Activated naive CD8-positive, alpha-beta T cell (primary cell): ENCODE measurements around the gene SACM1L.

ENCODE experiments used
- H3K27ac Mint-ChIP-seq: one replicate; pipeline ENCODE4 v1.8.0; 2021; ENCODE audit warnings: mixed read lengths
- H3K27me3 Mint-ChIP-seq: one replicate; pipeline ENCODE4 v1.8.0; 2021; ENCODE audit warnings: mixed read lengths
- H3K36me3 Mint-ChIP-seq: one replicate; pipeline ENCODE4 v1.8.0; 2021; ENCODE audit warnings: mixed read lengths
- H3K4me1 Mint-ChIP-seq: one replicate; pipeline ENCODE4 v1.8.0; 2021; ENCODE audit warnings: low read depth, mixed read lengths
- H3K4me3 Mint-ChIP-seq: one replicate; pipeline ENCODE4 v1.8.0; 2021; ENCODE audit warnings: mild to moderate bottlenecking, mixed read lengths
- H3K9me3 Mint-ChIP-seq: one replicate; pipeline ENCODE4 v1.8.0; 2021; ENCODE audit warnings: low read depth, mixed read lengths

Gene SACM1L

GRCh38 chr3:45785605-45786150 lies 96.5 kb downstream of the SACM1L start:
- peaks cover 2% of the 10 kb centered on the region for H3K36me3 Mint-ChIP-seq
- no peak overlapping the region for H3K27ac Mint-ChIP-seq
- H3K9me3 Mint-ChIP-seq = peaks cover 22% of the 10 kb centered on the region
- H3K27me3 Mint-ChIP-seq = no peaks in the 10 kb centered on the region
- H3K4me1 Mint-ChIP-seq = no peaks in the 10 kb centered on the region
- no peak overlapping the region for H3K4me3 Mint-ChIP-seq

DNA sequence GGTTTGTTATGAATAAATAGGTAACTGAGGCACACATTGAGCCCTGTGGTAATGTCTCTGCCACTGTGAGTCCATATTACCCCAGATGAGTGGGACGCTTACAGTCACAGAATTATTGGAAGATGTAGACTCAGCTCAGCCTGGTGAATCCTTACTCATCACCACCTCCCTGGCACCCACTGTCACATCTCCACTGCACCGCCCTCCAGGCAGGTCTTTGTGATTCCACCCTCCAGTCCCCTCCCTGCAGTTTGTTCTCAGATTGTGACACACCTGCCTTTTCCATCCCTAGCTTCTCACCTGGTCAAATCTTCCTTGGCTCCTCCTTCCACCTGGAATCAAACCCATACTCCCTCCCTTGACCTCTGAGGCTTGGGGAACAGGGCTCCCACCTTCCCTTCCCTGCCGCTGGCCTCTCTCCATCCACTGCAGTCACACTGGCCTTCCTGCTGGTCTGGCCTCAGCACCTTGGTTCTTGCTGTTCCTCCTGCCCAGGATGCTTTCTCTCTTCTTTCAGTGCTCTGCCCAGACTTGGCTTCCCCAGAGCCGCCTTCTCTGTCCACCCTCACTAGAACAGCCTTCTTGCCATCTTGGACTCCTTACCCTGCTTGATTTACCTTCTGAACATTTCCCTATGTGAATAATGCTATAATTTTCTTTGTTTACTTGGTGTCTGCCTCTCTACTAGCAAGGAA lies 97.8 kb downstream of the SACM1L start:
- Mint-ChIP-seq H3K4me3 (no peak overlapping the region), H3K9me3 (peaks cover 22% of the 10 kb centered on the region), H3K27ac (no peak overlapping the region), H3K27me3 (no peaks in the 10 kb centered on the region), H3K4me1 (no peaks in the 10 kb centered on the region), H3K36me3 (peaks cover 2% of the 10 kb centered on the region)

DNA sequence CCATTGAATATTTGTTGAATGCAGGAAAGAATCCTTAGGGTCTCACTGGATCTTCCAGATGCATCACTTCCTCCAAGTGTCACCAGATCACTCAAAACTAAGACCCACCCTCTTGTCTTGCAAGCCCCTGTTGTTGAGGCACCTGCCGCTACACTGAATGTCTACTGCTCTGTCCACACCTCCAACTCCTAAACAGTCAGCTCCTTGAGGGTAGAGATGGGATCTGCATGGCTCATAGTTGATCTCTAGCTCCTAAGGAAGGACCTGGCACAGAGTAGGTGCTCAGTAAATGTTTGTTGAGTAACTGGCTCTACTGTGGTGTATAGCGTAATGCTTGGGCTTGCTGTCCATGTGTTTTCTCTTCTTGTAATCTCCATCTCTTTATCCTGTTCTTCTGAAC lies 98.4 kb downstream of the SACM1L start:
- Mint-ChIP-seq H3K4me1 (no peaks in the 10 kb centered on the region), H3K9me3 (peaks cover 22% of the 10 kb centered on the region), H3K27me3 (no peaks in the 10 kb centered on the region)

DNA sequence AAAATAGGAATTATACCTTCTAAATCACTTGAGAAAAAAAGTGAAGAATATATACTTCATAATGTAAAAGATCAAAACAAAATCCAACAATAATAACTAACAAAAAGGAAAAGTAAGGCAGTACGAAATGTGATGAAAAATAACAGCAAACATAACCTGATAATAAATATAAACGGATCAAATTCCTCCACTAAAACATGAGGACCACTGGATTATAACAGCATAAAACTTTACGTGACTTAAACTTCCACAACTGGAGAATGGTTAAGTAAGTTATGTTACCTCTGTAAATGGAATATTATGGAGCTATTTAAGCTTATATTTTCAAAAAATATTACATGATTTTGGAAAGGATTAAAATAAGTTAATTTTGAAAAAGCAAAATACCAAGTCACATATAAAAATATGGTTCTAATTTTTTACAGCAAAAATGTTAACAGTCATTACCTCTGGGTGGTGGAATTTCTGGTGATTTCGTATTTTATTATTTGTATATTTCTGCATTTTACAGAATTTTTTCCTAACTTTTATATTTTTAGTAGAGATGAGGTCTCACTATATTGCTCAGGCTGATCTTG lies 100.1 kb downstream of the SACM1L start:
- H3K27me3 Mint-ChIP-seq = peaks cover 6% of the 10 kb centered on the region
- H3K9me3 Mint-ChIP-seq = peaks cover 16% of the 10 kb centered on the region
- peaks cover 1% of the 10 kb centered on the region for H3K36me3 Mint-ChIP-seq
- no peak overlapping the region for H3K27ac Mint-ChIP-seq
- H3K4me1 Mint-ChIP-seq = no peaks in the 10 kb centered on the region
- H3K4me3 Mint-ChIP-seq = no peak overlapping the region

More for the DNA sequence above, 98.4 kb downstream of the SACM1L start:
- H3K4me3 Mint-ChIP-seq = no peak overlapping the region
- peaks cover 2% of the 10 kb centered on the region for H3K36me3 Mint-ChIP-seq
- no peak overlapping the region for H3K27ac Mint-ChIP-seq

- Mint-ChIP-seq H3K36me3 (no peaks in the 10 kb centered on the region), H3K4me3 (no peak overlapping the region)
Measured at GRCh38 chr3:45790596-45790995, 101.4 kb downstream of the SACM1L start.

DNA sequence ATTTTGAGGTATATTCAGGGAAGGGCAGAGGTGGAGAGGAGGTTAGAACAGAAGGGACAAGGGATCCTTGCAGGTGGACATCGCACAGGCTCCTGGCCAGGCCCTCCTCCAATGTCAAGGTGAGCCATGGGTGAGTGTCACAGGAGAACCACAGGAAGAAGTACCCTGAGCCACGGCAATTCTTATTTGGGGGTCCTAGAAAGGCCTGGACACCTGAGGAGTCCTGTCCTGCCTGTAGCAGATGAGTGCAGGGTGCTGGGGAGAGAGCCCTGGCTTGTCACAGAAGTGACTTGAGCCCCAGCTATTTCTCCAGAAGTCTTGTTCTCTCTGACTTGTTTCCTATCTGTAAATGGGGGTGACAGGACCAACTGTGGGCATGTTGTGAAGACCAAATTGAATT lies 102.8 kb downstream of the SACM1L start:
- peaks cover 8% of the 10 kb centered on the region for H3K4me1 Mint-ChIP-seq
- no peak overlapping the region for H3K27ac Mint-ChIP-seq
- H3K27me3 Mint-ChIP-seq = peaks cover 25% of the 10 kb centered on the region
- peaks cover 9% of the 10 kb centered on the region for H3K9me3 Mint-ChIP-seq
- no peaks in the 10 kb centered on the region for H3K36me3 Mint-ChIP-seq
- no peak overlapping the region for H3K4me3 Mint-ChIP-seq

More at GRCh38 chr3:45790596-45790995, 101.4 kb downstream of the SACM1L start:
- Mint-ChIP-seq H3K27me3 (peaks cover 18% of the 10 kb centered on the region), H3K9me3 (peaks cover 9% of the 10 kb centered on the region), H3K27ac (no peak overlapping the region), H3K4me1 (peaks cover 3% of the 10 kb centered on the region)

GRCh38 chr3:45792516-45793172 lies 103.4 kb downstream of the SACM1L start:
- Mint-ChIP-seq H3K27me3 (peaks cover 29% of the 10 kb centered on the region), H3K4me1 (peaks cover 11% of the 10 kb centered on the region), H3K36me3 (no peaks in the 10 kb centered on the region), H3K9me3 (peaks cover 9% of the 10 kb centered on the region), H3K4me3 (no peak overlapping the region), H3K27ac (no peak overlapping the region)

GRCh38 chr3:45793482-45794176 lies 104.4 kb downstream of the SACM1L start:
- Mint-ChIP-seq H3K9me3 (peaks cover 9% of the 10 kb centered on the region), H3K27me3 (peaks cover 33% of the 10 kb centered on the region), H3K4me3 (no peak overlapping the region), H3K4me1 (peaks cover 11% of the 10 kb centered on the region), H3K36me3 (no peaks in the 10 kb centered on the region), H3K27ac (no peak overlapping the region)

DNA sequence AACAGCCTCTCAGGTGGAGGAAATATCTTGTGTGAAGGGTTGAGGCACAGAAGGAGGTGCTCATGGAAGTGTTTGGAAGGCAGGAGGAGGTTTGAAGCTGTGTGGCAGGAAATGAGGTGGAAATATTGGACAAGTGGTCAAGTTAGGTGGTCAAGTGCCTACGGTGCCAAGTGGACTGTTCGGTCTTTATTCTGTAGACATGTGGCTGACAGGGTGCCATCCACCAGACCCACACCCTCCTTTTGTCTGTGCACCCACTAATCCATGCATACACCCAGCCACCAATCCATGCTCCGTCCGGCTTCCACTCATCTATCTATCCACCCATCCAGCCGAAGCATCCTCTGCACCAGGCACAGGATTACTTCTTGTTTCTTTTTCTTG lies 105.0 kb downstream of the SACM1L start:
- Mint-ChIP-seq H3K27ac (no peak overlapping the region), H3K9me3 (peaks cover 4% of the 10 kb centered on the region), H3K4me1 (peaks cover 11% of the 10 kb centered on the region), H3K36me3 (no peaks in the 10 kb centered on the region), H3K27me3 (peaks cover 38% of the 10 kb centered on the region), H3K4me3 (no peak overlapping the region)

DNA sequence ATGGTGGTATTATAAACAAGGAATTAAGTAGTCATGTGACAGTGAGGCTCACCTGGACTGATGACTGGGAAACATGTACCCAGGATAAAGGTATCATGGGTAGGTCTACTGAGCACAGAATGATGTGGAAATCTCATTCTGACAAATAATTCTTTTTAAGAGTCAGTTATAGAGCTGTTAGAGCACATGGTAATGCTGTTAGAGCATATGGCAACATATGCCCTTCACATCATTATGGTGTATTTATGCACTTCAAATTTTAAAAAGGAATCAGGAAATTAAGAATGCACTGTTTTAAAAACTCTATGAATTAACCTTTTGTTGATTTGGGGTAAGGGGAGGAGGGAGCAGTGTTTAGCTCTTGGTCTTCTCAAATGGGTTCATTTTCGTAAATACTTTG lies 105.5 kb downstream of the SACM1L start:
- no peaks in the 10 kb centered on the region for H3K36me3 Mint-ChIP-seq
- H3K4me3 Mint-ChIP-seq = peak overlapping the region; percentile 30
- peaks cover 11% of the 10 kb centered on the region for H3K4me1 Mint-ChIP-seq
- peaks cover 42% of the 10 kb centered on the region for H3K27me3 Mint-ChIP-seq
- H3K9me3 Mint-ChIP-seq = peaks cover 4% of the 10 kb centered on the region
- H3K27ac Mint-ChIP-seq = no peak overlapping the region
